Measurements from ENCODE around the gene HYCC2.
"Not testable (repeated sequence)": the region's sequence is repeated elsewhere in the genome, so short reads cannot be mapped to it uniquely, and the experiment has no call there.

Gene HYCC2

GRCh38 chr2:201071479-201072200 lies at the start of gene HYCC2, which contains the start of gene NDUFB3:
Gene HYCC2, minus strand, starts transcription at chr2:201071671. Its CDS starts 47,662 bp downstream, at chr2:201024009.
Gene NDUFB3, plus strand, starts transcription at chr2:201072001. Its CDS starts 6,882 bp downstream, at chr2:201078883.
- peak; percentile 81 for DNase-seq

GRCh38 chr2:201118961-201119854 lies 47.7 kb upstream of the HYCC2 start:
- no peak for DNase-seq

GRCh38 chr2:201118121-201118960 lies 46.9 kb upstream of the HYCC2 start:
- peak; percentile 86 for DNase-seq

GRCh38 chr2:201117735-201118094 lies 46.2 kb upstream of the HYCC2 start:
- DNase-seq: not testable (repeated sequence)

GRCh38 chr2:201116959-201117734 lies 45.7 kb upstream of the HYCC2 start:
- DNase-seq: no peak

- DNase-seq: peak; percentile 67
Measured at GRCh38 chr2:201116115-201116958, 44.9 kb upstream of the HYCC2 start, which contains the start of gene CFLAR. Gene CFLAR, plus strand, starts transcription at chr2:201116164. Its CDS starts 13,702 bp downstream, at chr2:201129866.

GRCh38 chr2:201114846-201115245 lies 43.4 kb upstream of the HYCC2 start:
- no peak for DNase-seq

- DNase-seq: no peak
Measured at GRCh38 chr2:201114350-201114749, 42.9 kb upstream of the HYCC2 start.

GRCh38 chr2:201111096-201111495 lies 39.6 kb upstream of the HYCC2 start:
- no peak for DNase-seq

GRCh38 chr2:201110615-201111014 lies 39.1 kb upstream of the HYCC2 start:
- DNase-seq: no peak

- no peak for DNase-seq
Measured at GRCh38 chr2:201109186-201109585, 37.7 kb upstream of the HYCC2 start.

- no peak for DNase-seq
Measured at GRCh38 chr2:201108341-201108740, 36.9 kb upstream of the HYCC2 start.

- DNase-seq: no peak
Measured at GRCh38 chr2:201107624-201108023, 36.2 kb upstream of the HYCC2 start.

- no peak for DNase-seq
Measured at GRCh38 chr2:201105759-201106158, 34.3 kb upstream of the HYCC2 start.

- no peak for DNase-seq
Measured at GRCh38 chr2:201100497-201100896, 29.0 kb upstream of the HYCC2 start.

GRCh38 chr2:201093573-201093972 lies 22.1 kb upstream of the HYCC2 start:
- no peak for DNase-seq

GRCh38 chr2:201090574-201090973 lies 19.1 kb upstream of the HYCC2 start:
- no peak for DNase-seq

GRCh38 chr2:201084863-201085262 lies 13.4 kb upstream of the HYCC2 start:
- no peak for DNase-seq

- DNase-seq: no peak
Measured at GRCh38 chr2:201074996-201075395, 3.5 kb upstream of the HYCC2 start.

- no peak for DNase-seq
Measured at GRCh38 chr2:201073071-201073470, 1.6 kb upstream of the HYCC2 start.

- DNase-seq: no peak
Measured at GRCh38 chr2:201072201-201072530, 695 bp upstream of the HYCC2 start.
